NCI-H1048 (cell line): ENCODE data around the gene ESCO1.

Source experiments
- DNase-seq: peaks from one replicate; lab custom pipeline; 2025; lab: John Stamatoyannopoulos, UW

Gene ESCO1

DNA sequence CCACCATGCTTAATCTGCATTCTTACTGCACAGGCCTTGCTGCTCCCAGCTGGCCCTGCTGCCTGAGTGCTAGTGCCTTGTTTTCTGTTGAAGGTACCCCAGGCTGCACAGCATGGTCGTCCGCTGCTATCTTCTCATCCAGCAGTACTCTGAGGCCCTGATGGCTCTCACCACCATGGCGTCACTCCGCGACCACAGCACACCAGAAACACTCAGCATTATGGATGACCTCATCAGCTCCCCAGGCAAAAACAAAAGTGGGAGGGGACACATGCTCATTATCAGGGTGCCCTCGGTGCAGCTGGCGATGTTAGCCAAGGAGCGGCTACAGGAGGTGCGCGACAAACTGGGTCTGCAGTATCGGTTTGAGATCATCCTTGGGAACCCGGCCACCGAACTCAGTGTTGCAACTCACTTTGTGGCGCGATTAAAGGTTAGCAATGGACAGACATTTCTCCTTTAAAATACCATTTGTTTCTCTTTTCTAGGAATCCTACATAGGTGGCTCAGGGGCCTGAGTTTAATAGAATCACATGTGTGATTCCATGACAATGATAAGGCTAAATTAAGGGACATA lies 110.5 kb downstream of the ESCO1 start:
- no peak for DNase-seq

DNA sequence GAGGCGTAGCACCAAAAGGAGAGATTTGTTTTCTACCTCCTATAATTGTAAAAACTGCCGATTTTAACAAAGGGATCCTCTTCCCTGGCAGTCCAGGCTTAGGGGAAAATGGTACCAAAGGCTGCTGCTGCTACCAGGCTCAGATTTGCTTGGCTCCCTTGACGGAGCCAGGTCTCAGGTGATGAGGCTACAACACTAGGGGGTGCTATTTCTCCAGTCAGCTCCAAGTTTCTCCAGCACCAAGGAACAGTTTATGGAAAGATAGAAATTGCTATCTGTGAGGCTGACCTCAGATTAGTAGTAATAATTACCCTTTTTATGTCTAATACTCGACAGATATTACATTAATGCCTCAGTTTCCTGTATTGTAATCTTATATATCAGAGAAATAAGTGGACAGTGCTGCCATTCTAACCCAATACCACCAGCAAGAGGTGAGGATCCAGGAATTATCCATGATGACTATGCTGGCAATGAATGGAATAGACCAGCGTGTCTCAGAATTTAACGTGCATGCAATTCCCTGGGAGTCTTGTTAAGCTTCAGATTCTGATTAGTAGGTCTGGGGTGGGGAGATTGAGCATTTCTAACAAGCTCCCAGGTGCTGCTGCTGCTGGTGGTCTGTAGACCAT lies 111.3 kb downstream of the ESCO1 start:
- peak; percentile 28 for DNase-seq

DNA sequence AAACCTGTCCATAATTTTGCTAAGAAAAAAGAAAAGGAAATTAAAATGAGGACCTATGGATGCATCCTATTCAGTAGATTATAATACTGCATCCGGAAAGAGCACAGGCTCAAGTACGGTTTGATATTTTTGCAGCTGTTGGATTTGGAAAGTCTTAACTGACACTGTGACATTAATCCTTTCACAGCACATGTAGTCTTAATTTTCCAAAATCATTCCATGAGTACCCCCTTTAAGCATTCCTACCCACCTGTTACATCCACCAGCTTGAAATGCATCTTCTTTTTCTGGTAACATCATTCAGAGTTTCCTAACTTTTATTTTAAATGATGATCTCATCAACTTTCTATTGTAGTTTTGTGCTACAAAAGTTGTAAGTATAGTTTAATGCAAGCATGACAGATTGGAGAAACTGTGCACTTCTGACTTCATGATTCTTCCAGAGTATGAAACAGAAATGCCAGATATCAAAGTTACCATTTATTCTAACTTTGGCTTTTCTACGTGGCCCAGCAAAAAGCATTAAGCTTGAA lies 113.5 kb downstream of the ESCO1 start:
- no peak for DNase-seq

DNA sequence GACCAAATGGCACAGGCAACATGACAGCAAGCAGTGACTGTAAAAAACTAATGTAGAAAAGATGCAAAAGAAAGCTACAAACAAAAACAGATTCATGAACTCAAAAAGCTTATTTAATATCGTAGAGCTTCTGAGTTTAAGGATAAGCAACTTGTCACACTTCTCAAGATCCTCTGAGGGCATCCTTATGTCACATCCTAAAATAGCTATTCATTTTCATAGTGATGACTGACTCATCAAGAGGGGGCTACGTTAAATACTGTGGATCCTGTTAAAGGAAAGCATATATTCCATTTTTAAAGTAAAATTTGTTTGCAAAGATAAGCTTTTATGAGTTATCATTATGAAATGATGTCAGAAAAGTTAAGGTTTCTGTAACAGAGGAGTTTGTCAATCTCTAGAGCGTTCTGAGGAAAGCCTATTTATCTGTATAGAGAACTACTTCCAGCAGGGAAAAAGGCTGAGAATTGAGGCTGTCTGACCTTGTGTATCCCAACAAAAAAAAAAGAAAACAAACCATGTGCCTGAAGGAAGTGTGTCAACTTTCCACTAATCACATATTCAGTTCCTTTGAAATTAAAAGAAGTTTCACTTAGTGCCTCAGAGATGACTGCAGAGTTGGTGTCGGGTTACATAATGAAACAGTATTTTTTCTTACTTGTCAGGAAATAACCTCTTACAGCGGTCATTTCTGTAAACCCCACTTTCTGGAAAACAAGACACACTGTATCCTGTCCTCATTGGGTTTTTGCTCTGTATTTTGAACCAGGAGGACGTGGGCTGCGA lies 115.5 kb downstream of the ESCO1 start:
- no peak for DNase-seq

DNA sequence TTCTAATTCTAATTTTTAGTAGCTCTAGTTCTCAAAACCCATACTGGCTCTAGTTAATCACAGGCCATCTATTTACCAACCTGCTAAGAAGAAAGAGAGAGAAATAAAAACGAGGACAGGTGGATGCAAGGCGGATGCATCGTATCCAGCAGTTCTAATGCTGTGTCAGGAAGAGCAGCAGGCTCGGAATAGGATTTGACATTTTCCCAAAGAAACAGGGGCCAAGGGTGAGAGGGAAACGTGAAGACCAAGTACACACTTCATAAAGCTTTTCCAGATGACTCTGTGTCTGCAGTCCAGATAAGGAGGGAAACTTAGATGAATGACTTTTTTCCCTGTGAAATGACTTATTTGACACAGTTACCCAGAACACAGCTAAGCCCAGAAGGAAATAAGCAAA lies 117.5 kb downstream of the ESCO1 start:
- no peak for DNase-seq

DNA sequence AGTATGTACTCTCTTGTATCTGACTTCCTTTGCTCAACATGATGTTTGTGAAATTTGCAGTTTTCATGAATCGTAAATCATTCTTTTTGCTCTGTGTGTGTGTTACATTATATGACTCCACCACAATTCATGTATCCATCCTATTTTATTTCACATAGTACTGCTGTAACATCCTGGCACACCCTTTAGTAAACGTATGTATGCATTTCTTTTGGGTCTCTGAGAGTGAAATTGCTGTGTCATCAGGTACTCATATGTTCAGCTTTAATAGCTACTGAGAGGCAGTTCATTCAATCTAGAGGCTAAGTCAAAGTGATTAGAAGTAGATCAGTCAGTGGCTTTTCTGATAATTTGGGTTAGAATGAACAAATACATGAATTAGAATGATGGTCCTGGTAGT lies 118.8 kb downstream of the ESCO1 start:
- no peak for DNase-seq

DNA sequence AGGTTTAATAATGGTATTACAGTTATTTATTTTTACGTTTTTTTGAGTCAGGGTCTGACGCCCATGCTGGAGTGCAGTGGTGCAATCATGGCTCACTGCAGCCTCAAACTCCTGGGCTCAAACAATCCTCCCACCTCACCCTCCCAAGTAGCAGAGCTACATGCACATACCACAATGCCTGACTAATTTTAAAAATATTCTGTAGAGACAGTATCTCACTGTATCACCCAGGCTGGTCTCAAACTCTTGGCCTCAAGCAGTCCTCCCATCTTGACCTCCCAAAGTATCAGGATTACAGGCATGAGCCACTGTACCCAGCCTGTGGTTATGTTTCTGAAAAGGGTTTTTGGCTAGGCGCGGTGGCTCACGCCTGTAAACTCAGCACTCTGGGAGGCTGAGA lies 120.8 kb downstream of the ESCO1 start:
- DNase-seq: no peak
